ENCODE data around the gene ST8SIA5. TPM values are rescaled to one million over a fixed set of nuclear protein-coding genes. Genes with fewer than 3 reads are reported as not detected.

The ST8SIA5 gene
- total and polyA plus RNA-seq, 7 donors = under 0.01 to 0.81 (median 0.22) TPM; not detected in 3

GRCh38 chr18:46624127-46624526 is 132.7 kb downstream of the ST8SIA5 start:
- H3K4me1 ChIP-seq = peaks cover 0 to 17% (median 13%) of the 10 kb centered on the region in 4 donors
- no peaks in the 10 kb centered on the region for H3K9me3 ChIP-seq
- no peak for DNase-seq
- intact Hi-C loops (cut with DNase I) = no loop called here
- H3K27me3 ChIP-seq = no peaks in the 10 kb centered on the region
- H3K27ac ChIP-seq = peak overlapping the region in 1 of 4 donors; percentile 33
- peak in 2 of 4 donors; percentile 54 to 56 for TF ChIP-seq POLR2AphosphoS5 (IDR thresholded peaks at IDR 0.05)
- no peak for TF ChIP-seq EP300 (IDR thresholded peaks at IDR 0.05)
- no peaks in the 10 kb centered on the region for H3K36me3 ChIP-seq
- H3K4me3 ChIP-seq = peak overlapping the region in 3 of 4 donors; percentile 14 to 27 (median 23)
- 79 to 91% methylated on average over 11 of the region's 11 CpGs for WGBS, 2 donors

- Histone ChIP-seq H3K4me3 (peak overlapping the region in 3 of 4 donors; percentile 14 to 27 (median 23)), H3K27ac (peak overlapping the region in 2 of 4 donors; percentile 11 to 33), H3K4me1 (peaks cover 0 to 17% (median 13%) of the 10 kb centered on the region in 4 donors), H3K9me3 (no peaks in the 10 kb centered on the region), H3K36me3 (no peaks in the 10 kb centered on the region), H3K27me3 (no peaks in the 10 kb centered on the region)
- WGBS, 2 donors = 39 to 72% methylated on average over 10 of the region's 10 CpGs
- no peak for DNase-seq
- intact Hi-C loops (cut with DNase I) = no loop called here
- no peak for TF ChIP-seq CTCF (IDR thresholded peaks at IDR 0.05)
- TF ChIP-seq EP300 (IDR thresholded peaks at IDR 0.05) = no peak
- no peak for TF ChIP-seq POLR2AphosphoS5 (IDR thresholded peaks at IDR 0.05)
- no peak for TF ChIP-seq POLR2A (IDR thresholded peaks at IDR 0.05)
Measured at GRCh38 chr18:46623541-46623940, 133.3 kb downstream of the ST8SIA5 start.

GRCh38 chr18:46622999-46623398 is 133.9 kb downstream of the ST8SIA5 start:
- Histone ChIP-seq H3K36me3 (no peaks in the 10 kb centered on the region), H3K4me3 (no peak overlapping the region), H3K27me3 (no peaks in the 10 kb centered on the region), H3K27ac (no peak overlapping the region), H3K4me1 (peaks cover 0 to 17% (median 13%) of the 10 kb centered on the region in 4 donors), H3K9me3 (no peaks in the 10 kb centered on the region)
- no peak for DNase-seq
- 75 to 87% methylated on average over 3 of the region's 3 CpGs for WGBS, 2 donors
- intact Hi-C loops (cut with DNase I) = no loop called here
- TF ChIP-seq POLR2AphosphoS5 (IDR thresholded peaks at IDR 0.05) (no peak), POLR2A (IDR thresholded peaks at IDR 0.05) (no peak), CTCF (IDR thresholded peaks at IDR 0.05) (no peak), EP300 (IDR thresholded peaks at IDR 0.05) (no peak)

- H3K4me1 ChIP-seq = peaks cover 0 to 17% (median 13%) of the 10 kb centered on the region in 4 donors
- no peaks in the 10 kb centered on the region for H3K27me3 ChIP-seq
- DNase-seq = no peak
- no peak for TF ChIP-seq CTCF (IDR thresholded peaks at IDR 0.05)
- no peak for TF ChIP-seq POLR2AphosphoS5 (IDR thresholded peaks at IDR 0.05)
- TF ChIP-seq EP300 (IDR thresholded peaks at IDR 0.05) = no peak
- no peak for TF ChIP-seq POLR2A (IDR thresholded peaks at IDR 0.05)
- H3K36me3 ChIP-seq = no peaks in the 10 kb centered on the region
- H3K4me3 ChIP-seq = no peak overlapping the region
- no peak overlapping the region for H3K27ac ChIP-seq
- no peaks in the 10 kb centered on the region for H3K9me3 ChIP-seq
- 93 to 97% methylated on average over 4 of the region's 4 CpGs for WGBS, 2 donors
- intact Hi-C loops (cut with DNase I) = no loop called here
Measured at GRCh38 chr18:46622451-46622850, 134.4 kb downstream of the ST8SIA5 start.

GRCh38 chr18:46621871-46622270 is 135.0 kb downstream of the ST8SIA5 start:
- Histone ChIP-seq H3K4me3 (no peak overlapping the region), H3K27ac (no peak overlapping the region), H3K27me3 (no peaks in the 10 kb centered on the region), H3K36me3 (no peaks in the 10 kb centered on the region), H3K4me1 (peaks cover 0 to 17% (median 13%) of the 10 kb centered on the region in 4 donors), H3K9me3 (no peaks in the 10 kb centered on the region)
- TF ChIP-seq POLR2A (IDR thresholded peaks at IDR 0.05) (no peak), POLR2AphosphoS5 (IDR thresholded peaks at IDR 0.05) (no peak), CTCF (IDR thresholded peaks at IDR 0.05) (no peak), EP300 (IDR thresholded peaks at IDR 0.05) (no peak)
- DNase-seq = no peak
- WGBS, 2 donors = 23 to 64% methylated on average over 2 of the region's 2 CpGs
- intact Hi-C loops (cut with DNase I) = no loop called here

Data from sigmoid colon (tissue), 7 donors.